ENCODE data around the gene ZKSCAN1. TPM values are rescaled to one million over a fixed set of nuclear protein-coding genes. Genes with fewer than 3 reads are reported as not detected.

ZKSCAN1 gene
- total and polyA plus RNA-seq, 2 donors (not counting 1 experiment from before 2014, with no cell fraction given), result 12.9 to 97.4 TPM

- Mint-ChIP-seq H3K27ac (no peak overlapping the region), H3K4me1 (peaks cover 38% of the 10 kb centered on the region), H3K4me3 (no peak overlapping the region), H3K9me3 (ENCODE audit: insufficient read depth) (no peaks in the 10 kb centered on the region), H3K27me3 (no peaks in the 10 kb centered on the region)
- ChIA-PET POLR2A (no interaction called here), CTCF (no interaction called here)
- WGBS (ENCODE audit: insufficient coverage), result 97% methylated on average over 5 of the region's 7 CpGs
- TF ChIP-seq EZH2 (IDR thresholded peaks at IDR 0.05; ENCODE audit: borderline replicate concordance, insufficient read depth, low read depth, low read length, poor library complexity, severe bottlenecking) (no peak), CTCF (IDR thresholded peaks at IDR 0.05) (no peak)
- ATAC-seq (ENCODE audit: low read depth), result no peak
- peaks cover 8 to 14% of the 10 kb centered on the region in 2 experiments for H3K36me3 ChIP-seq (replicated peaks in 1 of 2; ENCODE audit: control extremely low read depth in 1 of 2, control insufficient read depth in 1 of 2, extremely low read depth in 1 of 2, insufficient read depth in 2 of 2, low read length in 1 of 2)
- no peak overlapping the region for H3K4me3 ChIP-seq (ENCODE audit: control extremely low read depth in 1 of 5, extremely low read depth in 1 of 5, insufficient read depth in 1 of 5, low read depth in 2 of 5, low read length in 4 of 5)
- H3K9ac ChIP-seq (ENCODE audit: low read length), result no peak overlapping the region
- no peak overlapping the region for H3K4me2 ChIP-seq (replicated peaks; ENCODE audit: low read depth, low read length, poor library complexity, severe bottlenecking)
- no peaks in the 10 kb centered on the region for H3K27me3 ChIP-seq (replicated peaks in 1 of 4; ENCODE audit: control extremely low read depth in 1 of 4, control insufficient read depth in 3 of 4, insufficient read depth in 4 of 4, low read length in 3 of 4)
- peaks cover 6% of the 10 kb centered on the region for H4K20me1 ChIP-seq (ENCODE audit: control insufficient read depth, insufficient read depth, low read length, poor library complexity, severe bottlenecking)
- H3K27ac ChIP-seq (ENCODE audit: low read length in 2 of 2), result no peak overlapping the region
- intact Hi-C loops (cut with micrococcal nuclease), result loop anchor here (5.0 kb wide), 1 partner anchor 1232 kb away; no protein-coding TSS in a partner anchor
- H2AFZ ChIP-seq (ENCODE audit: insufficient read depth, low read depth, low read length, poor library complexity, severe bottlenecking), result no peak overlapping the region
- no peaks in the 10 kb centered on the region for H3K9me3 ChIP-seq (ENCODE audit: control extremely low read depth in 1 of 3, control insufficient read depth in 2 of 3, insufficient read depth in 1 of 3, low read length in 2 of 3)
- peaks cover 83% of the 10 kb centered on the region for H3K79me2 ChIP-seq (ENCODE audit: control insufficient read depth, insufficient read depth, low read length)
- H3K4me1 ChIP-seq (ENCODE audit: control insufficient read depth in 2 of 2, insufficient read depth in 2 of 2, low read length in 2 of 2), result peaks cover 14 to 17% of the 10 kb centered on the region in 2 donors
- no peak for DNase-seq
These were observed 4.5 kb downstream of the ZKSCAN1 start for GRCh38 chr7:100019908-100020307.

- WGBS (ENCODE audit: insufficient coverage), result no CpG with 5 or more reads among the region's 3 CpGs
These were observed 5.9 kb downstream of the ZKSCAN1 start for GRCh38 chr7:100021297-100021696.

More at GRCh38 chr7:100021297-100021696, 5.9 kb downstream of the ZKSCAN1 start:
- H3K4me3 Mint-ChIP-seq, result no peak overlapping the region
- H3K27me3 Mint-ChIP-seq, result no peaks in the 10 kb centered on the region
- Histone ChIP-seq H3K36me3 (replicated peaks in 1 of 2; ENCODE audit: control extremely low read depth in 1 of 2, control insufficient read depth in 1 of 2, extremely low read depth in 1 of 2, insufficient read depth in 2 of 2, low read length in 1 of 2) (peaks cover 10 to 17% of the 10 kb centered on the region in 2 experiments), H3K27ac (ENCODE audit: low read length in 2 of 2) (no peak overlapping the region), H3K4me1 (ENCODE audit: control insufficient read depth in 2 of 2, insufficient read depth in 2 of 2, low read length in 2 of 2) (peaks cover 4 to 11% of the 10 kb centered on the region in 2 donors), H3K4me2 (replicated peaks; ENCODE audit: low read depth, low read length, poor library complexity, severe bottlenecking) (no peak overlapping the region), H3K79me2 (ENCODE audit: control insufficient read depth, insufficient read depth, low read length) (peaks cover 76% of the 10 kb centered on the region), H3K4me3 (ENCODE audit: control extremely low read depth in 1 of 5, extremely low read depth in 1 of 5, insufficient read depth in 1 of 5, low read depth in 2 of 5, low read length in 4 of 5) (no peak overlapping the region), H4K20me1 (ENCODE audit: control insufficient read depth, insufficient read depth, low read length, poor library complexity, severe bottlenecking) (peaks cover 6% of the 10 kb centered on the region), H3K9me3 (ENCODE audit: control extremely low read depth in 1 of 3, control insufficient read depth in 2 of 3, insufficient read depth in 1 of 3, low read length in 2 of 3) (no peaks in the 10 kb centered on the region), H3K9ac (ENCODE audit: low read length) (no peak overlapping the region), H2AFZ (ENCODE audit: insufficient read depth, low read depth, low read length, poor library complexity, severe bottlenecking) (no peak overlapping the region), H3K27me3 (replicated peaks in 1 of 4; ENCODE audit: control extremely low read depth in 1 of 4, control insufficient read depth in 3 of 4, insufficient read depth in 4 of 4, low read length in 3 of 4) (no peaks in the 10 kb centered on the region)
- CTCF ChIA-PET, result interaction anchor here (1.2 to 2.0 kb wide), 2 partner anchors 10 to 29 kb away, joined by 4 to 6 read pairs; no protein-coding TSS in a partner anchor
- intact Hi-C loops (cut with micrococcal nuclease), result no loop called here
- no peak for TF ChIP-seq EZH2 (IDR thresholded peaks at IDR 0.05; ENCODE audit: borderline replicate concordance, insufficient read depth, low read depth, low read length, poor library complexity, severe bottlenecking)
- TF ChIP-seq CTCF (IDR thresholded peaks at IDR 0.05), result no peak
- H3K9me3 Mint-ChIP-seq (ENCODE audit: insufficient read depth), result no peaks in the 10 kb centered on the region
- DNase-seq, result no peak
- no peak overlapping the region for H3K27ac Mint-ChIP-seq
- POLR2A ChIA-PET, result interaction anchor here (0.7 kb wide), 2 partner anchors 25 to 103 kb away, joined by 3 to 5 read pairs; no protein-coding TSS in a partner anchor
- peaks cover 30% of the 10 kb centered on the region for H3K4me1 Mint-ChIP-seq
- ATAC-seq (ENCODE audit: low read depth), result no peak

Measured in B cell (primary cell).